Activated CD4-positive, alpha-beta T cell treated with anti-CD3 and anti-CD28 coated beads for 36 hours (primary cell): ENCODE results near the gene TNF. TPM values are rescaled to one million over a fixed set of nuclear protein-coding genes. Genes with fewer than 3 reads are reported as not detected.

ENCODE experiments used
- ATAC-seq: fragments of 200-7000 bp; cut with Tn5 transposase; one replicate; pipeline ENCODE4 v1.10.0; 2021; ENCODE audit warnings: mild to moderate bottlenecking, moderate library complexity
- CTCF ChIA-PET: fragments of 350-600 bp; sonication (Branson Sonifier 250); formaldehyde crosslinking; loops from one replicate; lab custom pipeline; 2021; ENCODE audit warnings: antibody characterized with exemption; lab: Charles Lee
- POLR2A ChIA-PET: fragments of 350-600 bp; sonication (Branson Sonifier 250); formaldehyde crosslinking; loops from one replicate; lab custom pipeline; 2021; ENCODE audit warnings: antibody characterized with exemption, inconsistent platforms; lab: Charles Lee
- DNase-seq: peaks from one replicate; pipeline ENCODE4 v3.0.0-alpha.2; 2020
- H3K27ac Mint-ChIP-seq: one replicate; pipeline ENCODE4 v1.8.0; 2021; ENCODE audit warnings: mixed read lengths
- H3K27me3 Mint-ChIP-seq: one replicate; pipeline ENCODE4 v1.8.0; 2021; ENCODE audit warnings: mixed read lengths
- H3K36me3 Mint-ChIP-seq: one replicate; pipeline ENCODE4 v1.8.0; 2021; ENCODE audit warnings: low read depth, mixed read lengths
- H3K4me1 Mint-ChIP-seq: one replicate; pipeline ENCODE4 v1.8.0; 2021; ENCODE audit warnings: mixed read lengths
- H3K4me3 Mint-ChIP-seq: one replicate; pipeline ENCODE4 v1.8.0; 2021; ENCODE audit warnings: mild to moderate bottlenecking, moderate library complexity, mixed read lengths
- H3K9me3 Mint-ChIP-seq: one replicate; pipeline ENCODE4 v1.8.0; 2021; ENCODE audit warnings: low read depth, mixed read lengths
- intact Hi-C, 2 experiments: fragments of 100-400 bp; cut with DNase I in 1 of 2; cut with micrococcal nuclease in 1 of 2; formaldehyde crosslinking; loops; one replicate each; pipeline versions ENCODE4 v1.14.2 to v1.15.1; 2022 to 2024; cut with DNase I, micrococcal nuclease
- total RNA-seq, 2 experiments: library from RNA; stranded (reverse); gene quantifications; one replicate each; pipeline ENCODE4 v1.2.3, GENCODE V29; 2021

Gene TNF
- total RNA-seq, 2 experiments from 2014 or later, result 82.3 to 93.3 TPM

- DNase-seq (no peak), ATAC-seq (no peak)
- H3K4me3 Mint-ChIP-seq, result peak overlapping the region; percentile 95
- ChIA-PET POLR2A (interaction anchor here (0.5 to 2.8 kb wide), 9 partner anchors 17 to 893 kb away, joined by 3 to 11 read pairs (median 4); partner anchors contain the start of genes BAG6, GPANK1 and MSH5), CTCF (interaction anchor here (0.7 to 1.8 kb wide), 5 partner anchors 17 to 188 kb away, joined by 3 to 8 read pairs (median 3); partner anchors contain the start of gene DDX39B)
- no peaks in the 10 kb centered on the region for H3K9me3 Mint-ChIP-seq
- peaks cover 32% of the 10 kb centered on the region for H3K4me1 Mint-ChIP-seq
- intact Hi-C loops, result loop anchor here (2.0 kb wide), 7 partner anchors 39 to 1233 kb away; partner anchors contain the start of genes ATP6V1G2 (in 1 of the 2), C6orf47 (in 1 of the 2), MRPS18B (in 1 of the 2) and NFKBIL1 (in 1 of the 2)
- no peaks in the 10 kb centered on the region for H3K27me3 Mint-ChIP-seq
- peaks cover 61% of the 10 kb centered on the region for H3K36me3 Mint-ChIP-seq
- H3K27ac Mint-ChIP-seq, result peak overlapping the region; percentile 99
Measured at GRCh38 chr6:31621991-31622390, 46.6 kb downstream of the TNF start.

- DNase-seq (no peak), ATAC-seq (no peak)
- Mint-ChIP-seq H3K27ac (peak overlapping the region; percentile 99), H3K4me3 (peak overlapping the region; percentile 95), H3K36me3 (peaks cover 68% of the 10 kb centered on the region), H3K27me3 (no peaks in the 10 kb centered on the region), H3K9me3 (no peaks in the 10 kb centered on the region), H3K4me1 (peaks cover 31% of the 10 kb centered on the region)
- intact Hi-C loops, result no loop called here
- POLR2A ChIA-PET, result interaction anchor here (0.6 to 2.8 kb wide), 9 partner anchors 12 to 117 kb away, joined by 3 to 11 read pairs (median 4); partner anchors contain the start of gene MSH5
- CTCF ChIA-PET, result interaction anchor here (0.8 to 1.8 kb wide), 3 partner anchors 16 to 39 kb away, joined by 4 to 8 read pairs (median 8); no protein-coding TSS in a partner anchor
Measured at GRCh38 chr6:31622684-31623091, 47.3 kb downstream of the TNF start.

- Mint-ChIP-seq H3K4me3 (no peak overlapping the region), H3K27ac (no peak overlapping the region)
- intact Hi-C loops, result no loop called here
Measured at GRCh38 chr6:31624070-31624469, 48.7 kb downstream of the TNF start.

GRCh38 chr6:31626952-31627351, 51.6 kb downstream of the TNF start:
- intact Hi-C loops, result no loop called here
- ChIA-PET POLR2A (interaction anchor here (0.6 to 5.1 kb wide), 5 partner anchors 9 to 68 kb away, joined by 3 to 29 read pairs (median 3); no protein-coding TSS in a partner anchor), CTCF (interaction anchor here (0.7 to 1.4 kb wide), 2 partner anchors 28 to 164 kb away, joined by 3 to 4 read pairs; no protein-coding TSS in a partner anchor)
- no peaks in the 10 kb centered on the region for H3K9me3 Mint-ChIP-seq
- DNase-seq, result no peak
- no peaks in the 10 kb centered on the region for H3K27me3 Mint-ChIP-seq
- no peak overlapping the region for H3K4me3 Mint-ChIP-seq
- H3K36me3 Mint-ChIP-seq, result peaks cover 87% of the 10 kb centered on the region
- H3K4me1 Mint-ChIP-seq, result peaks cover 11% of the 10 kb centered on the region
- no peak for ATAC-seq
- peak overlapping the region; percentile 59 for H3K27ac Mint-ChIP-seq

More at GRCh38 chr6:31624070-31624469, 48.7 kb downstream of the TNF start:
- ChIA-PET POLR2A (interaction anchor here (0.7 kb wide), 1 partner anchor 141 kb away, joined by 3 read pairs; no protein-coding TSS in a partner anchor), CTCF (interaction anchor here (1.8 kb wide), 1 partner anchor 26 kb away, joined by 11 read pairs; no protein-coding TSS in a partner anchor)
- DNase-seq (no peak), ATAC-seq (no peak)
- peaks cover 78% of the 10 kb centered on the region for H3K36me3 Mint-ChIP-seq
- peaks cover 24% of the 10 kb centered on the region for H3K4me1 Mint-ChIP-seq
- H3K27me3 Mint-ChIP-seq, result no peaks in the 10 kb centered on the region
- no peaks in the 10 kb centered on the region for H3K9me3 Mint-ChIP-seq

GRCh38 chr6:31627690-31628287, 52.4 kb downstream of the TNF start:
- Mint-ChIP-seq H3K4me3 (no peak overlapping the region), H3K27ac (no peak overlapping the region), H3K9me3 (no peaks in the 10 kb centered on the region), H3K27me3 (no peaks in the 10 kb centered on the region), H3K36me3 (peaks cover 84% of the 10 kb centered on the region), H3K4me1 (peaks cover 2% of the 10 kb centered on the region)
- intact Hi-C loops, result no loop called here
- ATAC-seq (no peak), DNase-seq (no peak)
- POLR2A ChIA-PET, result interaction anchor here (0.6 to 5.1 kb wide), 2 partner anchors 11 to 24 kb away, joined by 3 to 29 read pairs; no protein-coding TSS in a partner anchor
- CTCF ChIA-PET, result interaction anchor here (1.4 kb wide), 2 partner anchors 12 to 163 kb away, joined by 3 read pairs; no protein-coding TSS in a partner anchor

Other genes with a start within 250 kb of the TNF start
- 1,000 to 10,000 TPM; 2,101 to 2,412 TPM for gene HLA-B, start 218.4 kb upstream of the TNF start, total RNA-seq
- gene MICA, start 172.0 kb upstream of the TNF start, total RNA-seq, result 1 to 10 TPM; 6.3 to 7.1 TPM
- gene MICB, start 77.4 kb upstream of the TNF start, total RNA-seq, result 10 to 100 TPM; 19.6 to 19.7 TPM
- gene MCCD1, start 46.6 kb upstream of the TNF start, total RNA-seq, result not detected
- 100 to 1,000 TPM; 517 to 569 TPM for gene DDX39B, start 33.6 kb upstream of the TNF start, total RNA-seq
- gene ATP6V1G2, start 29.0 kb upstream of the TNF start, total RNA-seq, result 1 to 10 TPM; 1.9 to 2.1 TPM
- 10 to 100 TPM; 18.1 to 19.0 TPM for gene NFKBIL1, start 28.0 kb upstream of the TNF start, total RNA-seq
- gene LTA, start 3.3 kb upstream of the TNF start, total RNA-seq, result 100 to 1,000 TPM; 396 to 570 TPM
- 10 to 100 TPM; 44.9 to 73.3 TPM for gene LTB, start 6.9 kb downstream of the TNF start, total RNA-seq
- gene LST1, start 10.7 kb downstream of the TNF start, total RNA-seq, result 10 to 100 TPM in 1 of 2 experiments, 1 to 10 TPM in 1; 9.1 to 11.1 TPM
- gene NCR3, start 17.4 kb downstream of the TNF start, total RNA-seq, result 1 to 10 TPM; 5.4 to 6.6 TPM
- 10 to 100 TPM; 89.2 to 96.1 TPM for gene AIF1, start 39.7 kb downstream of the TNF start, total RNA-seq
- 100 to 1,000 TPM; 255 to 280 TPM for gene PRRC2A, start 45.1 kb downstream of the TNF start, total RNA-seq
- 100 to 1,000 TPM; 334 to 339 TPM for gene BAG6, start 77.1 kb downstream of the TNF start, total RNA-seq
- gene APOM, start 80.3 kb downstream of the TNF start, total RNA-seq, result 1 to 10 TPM; 3.4 to 4.0 TPM
- 10 to 100 TPM; 10.1 to 11.7 TPM for gene C6orf47, start 85.2 kb downstream of the TNF start, total RNA-seq
- gene GPANK1, start 89.4 kb downstream of the TNF start, total RNA-seq, result 10 to 100 TPM; 35.2 to 42.8 TPM
- gene CSNK2B, start 90.5 kb downstream of the TNF start, total RNA-seq, result 100 to 1,000 TPM; 239 to 346 TPM
- gene LY6G5B, start 94.4 kb downstream of the TNF start, total RNA-seq, result 10 to 100 TPM; 11.3 to 15.5 TPM
- gene LY6G5C, start 105.5 kb downstream of the TNF start, total RNA-seq, result 1 to 10 TPM; 1.2 to 1.5 TPM
- gene ABHD16A, start 127.8 kb downstream of the TNF start, total RNA-seq, result 10 to 100 TPM; 20.9 to 25.1 TPM
- gene LY6G6F, start 131.3 kb downstream of the TNF start, total RNA-seq, result not detected
- not detected for gene LY6G6D, start 139.8 kb downstream of the TNF start, total RNA-seq
- not detected for gene LY6G6C, start 146.2 kb downstream of the TNF start, total RNA-seq
- not detected for gene MPIG6B, start 147.8 kb downstream of the TNF start, total RNA-seq
- gene DDAH2, start 153.7 kb downstream of the TNF start, total RNA-seq, result 1 to 10 TPM; 4.4 to 5.6 TPM
- 100 to 1,000 TPM; 357 to 438 TPM for gene CLIC1, start 161.0 kb downstream of the TNF start, total RNA-seq
- gene MSH5, start 164.4 kb downstream of the TNF start, total RNA-seq, result 100 to 1,000 TPM in 1 of 2 experiments, 10 to 100 TPM in 1; 92.1 to 126 TPM
- gene SAPCD1, start 187.1 kb downstream of the TNF start, total RNA-seq, result 10 to 100 TPM; 12.2 to 13.2 TPM
- 1 to 10 TPM; 1.4 to 1.5 TPM for gene VWA7, start 201.8 kb downstream of the TNF start, total RNA-seq
- 100 to 1,000 TPM; 147 to 169 TPM for gene VARS1, start 220.2 kb downstream of the TNF start, total RNA-seq
- gene LSM2, start 231.4 kb downstream of the TNF start, total RNA-seq, result 100 to 1,000 TPM; 112 to 124 TPM
- gene HSPA1L, start 239.7 kb downstream of the TNF start, total RNA-seq, result 1 to 10 TPM; 1.9 to 2.2 TPM
- 10 to 100 TPM; 56.1 to 64.7 TPM for gene HSPA1A, start 240.0 kb downstream of the TNF start, total RNA-seq